ENCODE data around the gene ADGRG4. TPM values are rescaled to one million over a fixed set of nuclear protein-coding genes. Genes with fewer than 3 reads are reported as not detected.

Gene ADGRG4
- total RNA-seq, 1 donor from 2014 or later = not detected

DNA sequence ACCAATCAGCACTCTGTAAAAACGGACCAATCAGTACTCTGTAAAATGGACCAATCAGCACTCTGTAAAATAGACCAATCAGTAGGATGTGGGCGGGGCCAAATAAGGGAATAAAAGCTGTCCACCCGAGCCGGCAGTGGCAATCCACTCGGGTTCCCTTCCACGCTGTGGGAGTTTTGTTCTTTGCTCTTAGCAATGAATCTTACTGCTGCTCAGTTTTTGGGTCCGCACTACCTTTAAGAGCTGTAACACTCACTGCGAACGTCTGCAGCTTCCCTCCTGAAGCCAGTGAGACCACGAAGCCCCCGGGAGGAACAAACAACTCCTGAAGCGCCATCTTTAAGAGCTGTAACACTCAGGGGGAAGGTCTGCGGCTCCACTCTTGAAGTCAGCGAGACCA is 120.6 kb downstream of the ADGRG4 start:
- Mint-ChIP-seq H3K4me3 (ENCODE audit: unreplicated experiment) (no peak overlapping the region), H3K36me3 (ENCODE audit: low read depth, unreplicated experiment) (no peaks in the 10 kb centered on the region), H3K9me3 (ENCODE audit: unreplicated experiment) (no peaks in the 10 kb centered on the region), H3K4me1 (ENCODE audit: unreplicated experiment) (no peaks in the 10 kb centered on the region), H3K27ac (ENCODE audit: unreplicated experiment) (no peak overlapping the region), H3K27me3 (ENCODE audit: unreplicated experiment) (peaks cover 3% of the 10 kb centered on the region)
- no peak for DNase-seq (ENCODE audit: low spot score)
- TF ChIP-seq CTCF (IDR thresholded peaks at IDR 0.05; ENCODE audit: unreplicated experiment) = no peak

DNA sequence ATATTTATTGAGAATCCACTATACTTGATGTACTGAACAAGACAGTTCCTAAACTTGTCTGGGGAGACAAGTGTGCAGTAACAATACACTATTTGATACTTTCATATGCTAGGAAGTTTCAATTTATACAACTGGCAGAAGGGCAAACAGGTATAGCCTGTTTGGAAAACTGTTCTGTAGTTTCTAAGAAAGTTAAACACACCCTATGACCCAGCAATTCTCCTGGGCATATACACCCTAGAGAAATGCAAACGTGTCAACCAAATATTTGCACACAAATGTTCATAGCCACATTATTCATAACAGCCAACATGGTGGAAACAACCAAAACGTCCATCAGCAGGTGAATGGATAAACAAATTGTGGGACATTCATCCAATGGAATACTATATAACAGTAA is 123.0 kb downstream of the ADGRG4 start:
- Mint-ChIP-seq H3K36me3 (ENCODE audit: low read depth, unreplicated experiment) (no peaks in the 10 kb centered on the region), H3K27ac (ENCODE audit: unreplicated experiment) (no peak overlapping the region), H3K27me3 (ENCODE audit: unreplicated experiment) (peaks cover 2% of the 10 kb centered on the region), H3K9me3 (ENCODE audit: unreplicated experiment) (no peaks in the 10 kb centered on the region), H3K4me1 (ENCODE audit: unreplicated experiment) (no peaks in the 10 kb centered on the region), H3K4me3 (ENCODE audit: unreplicated experiment) (no peak overlapping the region)
- no peak for TF ChIP-seq CTCF (IDR thresholded peaks at IDR 0.05; ENCODE audit: unreplicated experiment)
- no peak for DNase-seq (ENCODE audit: low spot score)

DNA sequence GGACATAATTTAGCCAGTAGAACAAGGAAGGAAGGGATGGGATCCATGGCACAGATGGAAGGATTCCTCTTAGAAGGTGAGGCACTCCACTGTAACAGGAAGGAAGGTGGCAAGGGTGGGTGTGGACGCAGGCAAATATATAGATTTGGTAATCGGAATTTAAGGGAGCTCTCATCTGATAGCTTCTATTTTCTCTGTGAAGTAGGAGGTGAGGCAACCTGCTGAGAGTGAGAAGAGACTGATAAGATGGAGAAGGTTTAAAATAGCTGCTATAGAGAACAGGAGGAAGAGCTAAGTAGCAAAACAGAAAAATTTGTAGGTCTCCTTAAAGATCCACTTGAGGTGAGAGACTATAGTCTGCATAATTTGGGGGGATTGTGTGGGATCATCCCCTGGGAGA is 125.2 kb downstream of the ADGRG4 start:
- Mint-ChIP-seq H3K4me1 (ENCODE audit: unreplicated experiment) (no peaks in the 10 kb centered on the region), H3K27ac (ENCODE audit: unreplicated experiment) (no peak overlapping the region), H3K4me3 (ENCODE audit: unreplicated experiment) (no peak overlapping the region), H3K27me3 (ENCODE audit: unreplicated experiment) (no peaks in the 10 kb centered on the region), H3K9me3 (ENCODE audit: unreplicated experiment) (no peaks in the 10 kb centered on the region), H3K36me3 (ENCODE audit: low read depth, unreplicated experiment) (no peaks in the 10 kb centered on the region)
- no peak for TF ChIP-seq CTCF (IDR thresholded peaks at IDR 0.05; ENCODE audit: unreplicated experiment)
- DNase-seq (ENCODE audit: low spot score) = no peak

- H3K27ac Mint-ChIP-seq (ENCODE audit: unreplicated experiment) = no peak overlapping the region
- H3K27me3 Mint-ChIP-seq (ENCODE audit: unreplicated experiment) = no peaks in the 10 kb centered on the region
- H3K9me3 Mint-ChIP-seq (ENCODE audit: unreplicated experiment) = no peaks in the 10 kb centered on the region
- no peak for DNase-seq (ENCODE audit: low spot score)
- no peak for TF ChIP-seq CTCF (IDR thresholded peaks at IDR 0.05; ENCODE audit: unreplicated experiment)
- H3K36me3 Mint-ChIP-seq (ENCODE audit: low read depth, unreplicated experiment) = no peaks in the 10 kb centered on the region
- no peak overlapping the region for H3K4me3 Mint-ChIP-seq (ENCODE audit: unreplicated experiment)
- peaks cover 5% of the 10 kb centered on the region for H3K4me1 Mint-ChIP-seq (ENCODE audit: unreplicated experiment)
Observed at GRCh38 chrX:136431625-136432024, 130.9 kb downstream of the ADGRG4 start.

GRCh38 chrX:136437774-136438173 is 137.0 kb downstream of the ADGRG4 start:
- TF ChIP-seq CTCF (IDR thresholded peaks at IDR 0.05; ENCODE audit: unreplicated experiment) = no peak
- Mint-ChIP-seq H3K4me1 (ENCODE audit: unreplicated experiment) (peaks cover 5% of the 10 kb centered on the region), H3K36me3 (ENCODE audit: low read depth, unreplicated experiment) (no peaks in the 10 kb centered on the region), H3K9me3 (ENCODE audit: unreplicated experiment) (no peaks in the 10 kb centered on the region), H3K4me3 (ENCODE audit: unreplicated experiment) (no peak overlapping the region), H3K27ac (ENCODE audit: unreplicated experiment) (no peak overlapping the region), H3K27me3 (ENCODE audit: unreplicated experiment) (no peaks in the 10 kb centered on the region)
- DNase-seq (ENCODE audit: low spot score) = no peak
